B cell (primary cell): ENCODE measurements around the gene ALG9. TPM values are rescaled to one million over a fixed set of nuclear protein-coding genes. Genes with fewer than 3 reads are reported as not detected.

ENCODE experiments used
- ATAC-seq: fragments of 200-7000 bp; cut with Tn5 transposase; one replicate; pipeline ENCODE4 v1.10.0; 2021; ENCODE audit warnings: low read depth, mild to moderate bottlenecking, moderate number of reproducible peaks, moderate library complexity
- CTCF ChIA-PET: fragments of 350-600 bp; sonication (Branson Sonifier 250); formaldehyde crosslinking; loops from one replicate; lab custom pipeline; 2021; ENCODE audit warnings: antibody characterized with exemption, inconsistent platforms; lab: Charles Lee
- POLR2A ChIA-PET: fragments of 350-600 bp; sonication (Branson Sonifier 250); formaldehyde crosslinking; loops from one replicate; lab custom pipeline; 2021; ENCODE audit warnings: antibody characterized with exemption; lab: Charles Lee
- DNase-seq: peaks from one replicate; pipeline ENCODE4 v3.0.0; 2013
- H2AFZ ChIP-seq: 2 replicates; pipeline ENCODE4 v1.6.1; 2012; ENCODE audit warnings: mild to moderate bottlenecking, low read depth, low read length; ENCODE audit not compliant: insufficient read depth, poor library complexity, severe bottlenecking
- H3K27ac ChIP-seq, 2 donors: 1 replicate in 1 of 2; 2 replicates in 1 of 2; pipeline ENCODE4 v1.5.1; 2012 to 2013; ENCODE audit warnings: low read length in 2 of 2, mild to moderate bottlenecking in 2 of 2, moderate library complexity in 1 of 2
- H3K27me3 ChIP-seq, 4 experiments: fragments of 200-600 bp in 1 of 4; sonication (generic) in 1 of 4; replicated peaks in 1 of 4; 1 replicate in 2 of 4; 2 replicates in 2 of 4; pipeline versions ENCODE4 v1.6.1 to v1.7.0; 2013 to 2016; ENCODE audit warnings: low read length in 3 of 4, mild to moderate bottlenecking in 2 of 4, mixed read lengths in 1 of 4, moderate library complexity in 1 of 4; ENCODE audit not compliant: insufficient read depth in 4 of 4, control insufficient read depth in 3 of 4; ENCODE audit errors: control extremely low read depth in 1 of 4
- H3K36me3 ChIP-seq, 2 experiments: replicated peaks in 1 of 2; 1 replicate in 1 of 2; 2 replicates in 1 of 2; pipeline versions ENCODE4 v1.6.1 to v1.7.1; 2013; ENCODE audit warnings: low read length in 1 of 2; ENCODE audit not compliant: insufficient read depth in 2 of 2, control insufficient read depth in 1 of 2; ENCODE audit errors: control extremely low read depth in 1 of 2, extremely low read depth in 1 of 2
- H3K4me1 ChIP-seq, 2 donors: fragments of 200-600 bp in 1 of 2; sonication (generic) in 1 of 2; 1 replicate in 1 of 2; 2 replicates in 1 of 2; pipeline versions ENCODE4 v1.5.1 to v1.6.1; 2013 to 2017; ENCODE audit warnings: low read length in 2 of 2; ENCODE audit not compliant: control insufficient read depth in 2 of 2, insufficient read depth in 2 of 2
- H3K4me2 ChIP-seq: replicated peaks from 2 replicates; pipeline ENCODE3; 2012; ENCODE audit warnings: mild to moderate bottlenecking, low read depth, low read length; ENCODE audit not compliant: poor library complexity, severe bottlenecking
- H3K4me3 ChIP-seq, 5 experiments: fragments of 200-600 bp in 1 of 5; sonication (generic) in 1 of 5; 1 replicate in 3 of 5; 2 replicates in 2 of 5; pipeline versions ENCODE4 v1.5.1 to v1.7.0; 2011 to 2016; ENCODE audit warnings: low read length in 4 of 5, mild to moderate bottlenecking in 4 of 5, low read depth in 2 of 5, control low read depth in 1 of 5, moderate library complexity in 1 of 5; ENCODE audit not compliant: insufficient read depth in 1 of 5; ENCODE audit errors: control extremely low read depth in 1 of 5, extremely low read depth in 1 of 5
- H3K79me2 ChIP-seq: fragments of 200-600 bp; sonication (generic); one replicate; pipeline ENCODE4 v1.6.0; 2016; ENCODE audit warnings: low read length; ENCODE audit not compliant: control insufficient read depth, insufficient read depth
- H3K9ac ChIP-seq: fragments of 200-600 bp; sonication (generic); 2 replicates; pipeline ENCODE4 v1.6.1; 2017; ENCODE audit warnings: mild to moderate bottlenecking, low read length, moderate library complexity
- H3K9me3 ChIP-seq, 3 donors: one replicate each; pipeline versions ENCODE4 v1.6.1 to v1.7.1; 2013; ENCODE audit warnings: low read length in 2 of 3; ENCODE audit not compliant: control insufficient read depth in 2 of 3, insufficient read depth in 1 of 3; ENCODE audit errors: control extremely low read depth in 1 of 3
- H4K20me1 ChIP-seq: 2 replicates; pipeline ENCODE4 v1.6.0; 2012; ENCODE audit warnings: mild to moderate bottlenecking, low read length; ENCODE audit not compliant: insufficient read depth, control insufficient read depth, poor library complexity, severe bottlenecking
- H3K27ac Mint-ChIP-seq: one replicate; pipeline ENCODE4 v1.8.0; 2021; ENCODE audit warnings: mixed read lengths
- H3K27me3 Mint-ChIP-seq: one replicate; pipeline ENCODE4 v1.8.0; 2021; ENCODE audit warnings: mixed read lengths
- H3K4me1 Mint-ChIP-seq: one replicate; pipeline ENCODE4 v1.8.0; 2021; ENCODE audit warnings: mixed read lengths
- H3K4me3 Mint-ChIP-seq: one replicate; pipeline ENCODE4 v1.8.0; 2021; ENCODE audit warnings: mixed read lengths
- H3K9me3 Mint-ChIP-seq: one replicate; pipeline ENCODE4 v1.8.0; 2022; ENCODE audit warnings: mixed read lengths; ENCODE audit not compliant: insufficient read depth
- CTCF ChIP-seq: fragments of 200-600 bp; IDR thresholded peaks from one replicate; pipeline ENCODE4 v1.8.0; 2022; ENCODE audit warnings: antibody characterized with exemption, mild to moderate bottlenecking
- EZH2 ChIP-seq: IDR thresholded peaks from 2 replicates; pipeline ENCODE4 v1.6.1; 2012; ENCODE audit warnings: borderline replicate concordance, low read depth, mild to moderate bottlenecking, moderate library complexity, low read length; ENCODE audit not compliant: insufficient read depth, poor library complexity, severe bottlenecking
- whole genome bisulfite sequencing: methylation state at CpG from one replicate; pipeline ENCODE4 v1.1.5; 2013; ENCODE audit warnings: missing lambda C conversion rate; ENCODE audit not compliant: insufficient coverage; 5-methylcytosine and 5-hydroxymethylcytosine counted together
- intact Hi-C: fragments of 100-400 bp; cut with micrococcal nuclease; formaldehyde crosslinking; loops from one replicate; pipeline ENCODE4 v1.10.0; 2022
- polyA plus RNA-seq: library from polyadenylated mRNA; depleted of rRNA; stranded (reverse); fragments of >200 nt; gene quantifications from 2 replicates; pipeline ENCODE4 v1.2.3, GENCODE V29; 2012
- total RNA-seq, 2 donors: library from RNA; stranded (reverse); fragments of 120-200 nt in 1 of 2; gene quantifications; 1 replicate in 1 of 2; 2 replicates in 1 of 2; pipeline versions ENCODE4 v1.2.3 to v1.2.4, GENCODE V29; 2013 to 2022

Gene ALG9
- total and polyA plus RNA-seq, 2 donors (not counting 1 experiment from before 2014, with no cell fraction given) = 21.2 to 29.9 TPM

- H3K27me3 Mint-ChIP-seq = no peaks in the 10 kb centered on the region
- no peak for DNase-seq
- H3K9me3 ChIP-seq = no peaks in the 10 kb centered on the region
- H3K4me3 Mint-ChIP-seq = peak overlapping the region; percentile 100
- H3K27me3 ChIP-seq = no peaks in the 10 kb centered on the region
- TF ChIP-seq EZH2 (no peak), CTCF (no peak)
- ATAC-seq = no peak
- peak overlapping the region in 1 of 2 donors; percentile 77 for H3K27ac ChIP-seq
- ChIA-PET CTCF (interaction anchor here (1.0 to 6.6 kb wide), 6 partner anchors 11 to 199 kb away, joined by 3 to 114 read pairs (median 4); no protein-coding TSS in a partner anchor), POLR2A (interaction anchor here (1.0 to 1.6 kb wide), 2 partner anchors 11 to 163 kb away, joined by 5 to 6 read pairs; partner anchors contain the start of gene SIK2)
- H3K9ac ChIP-seq = peak overlapping the region; percentile 89
- H3K4me1 Mint-ChIP-seq = peaks cover 37% of the 10 kb centered on the region
- peak overlapping the region; percentile 94 for H2AFZ ChIP-seq
- H3K4me3 ChIP-seq = peak overlapping the region; percentile 74 to 97 (median 90)
- intact Hi-C loops = loop anchor here (2.0 to 5.0 kb wide), 3 partner anchors 105 to 1053 kb away; partner anchors contain the start of genes ALG9, ARHGAP20 and POU2AF1
- H3K79me2 ChIP-seq = peaks cover 30% of the 10 kb centered on the region
- H3K4me1 ChIP-seq = peaks cover 9 to 16% of the 10 kb centered on the region in 2 donors
- H3K4me2 ChIP-seq = peak overlapping the region; percentile 84
- H4K20me1 ChIP-seq = no peaks in the 10 kb centered on the region
- peaks cover 5 to 19% of the 10 kb centered on the region in 2 experiments for H3K36me3 ChIP-seq
- H3K27ac Mint-ChIP-seq = peak overlapping the region; percentile 97
- WGBS = under 1% methylated on average over 22 of the region's 28 CpGs
- H3K9me3 Mint-ChIP-seq = no peaks in the 10 kb centered on the region
Observed at GRCh38 chr11:111765320-111765983, 105.9 kb downstream of the ALG9 start.

- Mint-ChIP-seq H3K4me3 (peak overlapping the region; percentile 100), H3K27ac (no peak overlapping the region), H3K4me1 (peaks cover 37% of the 10 kb centered on the region), H3K9me3 (no peaks in the 10 kb centered on the region), H3K27me3 (no peaks in the 10 kb centered on the region)
- intact Hi-C loops = loop anchor here (2.0 to 5.0 kb wide), 3 partner anchors 106 to 1052 kb away; partner anchors contain the start of genes ALG9, ARHGAP20 and POU2AF1
- WGBS = no CpG with 5 or more reads among the region's 1 CpG
- no peaks in the 10 kb centered on the region for H3K9me3 ChIP-seq
- peak overlapping the region; percentile 94 for H2AFZ ChIP-seq
- ChIA-PET POLR2A (interaction anchor here (0.6 to 1.6 kb wide), 2 partner anchors 11 to 12 kb away, joined by 3 to 6 read pairs; no protein-coding TSS in a partner anchor), CTCF (interaction anchor here (0.7 to 6.6 kb wide), 4 partner anchors 13 to 178 kb away, joined by 3 to 114 read pairs (median 4); partner anchors contain the start of gene SIK2)
- H3K79me2 ChIP-seq = peaks cover 30% of the 10 kb centered on the region
- peak overlapping the region in 1 of 5 experiments; percentile 77 for H3K4me3 ChIP-seq
- DNase-seq (no peak), ATAC-seq (no peak)
- H3K36me3 ChIP-seq = peaks cover 5 to 27% of the 10 kb centered on the region in 2 experiments
- no peak overlapping the region for H3K27ac ChIP-seq
- H3K27me3 ChIP-seq = no peaks in the 10 kb centered on the region
- H3K4me2 ChIP-seq = peak overlapping the region; percentile 84
- H3K9ac ChIP-seq = peak overlapping the region; percentile 89
- no peak for TF ChIP-seq EZH2
- no peak for TF ChIP-seq CTCF
- H4K20me1 ChIP-seq = no peaks in the 10 kb centered on the region
- peaks cover 9 to 16% of the 10 kb centered on the region in 2 donors for H3K4me1 ChIP-seq
Observed at GRCh38 chr11:111764621-111765020, 106.8 kb downstream of the ALG9 start.
